Kasumi-1 (cell line): ENCODE data around the gene ADI1.

Source experiments
- DNase-seq, 2 experiments: peaks; one replicate each; lab custom pipeline; 2025; lab: John Stamatoyannopoulos, UW

ADI1 gene

DNA sequence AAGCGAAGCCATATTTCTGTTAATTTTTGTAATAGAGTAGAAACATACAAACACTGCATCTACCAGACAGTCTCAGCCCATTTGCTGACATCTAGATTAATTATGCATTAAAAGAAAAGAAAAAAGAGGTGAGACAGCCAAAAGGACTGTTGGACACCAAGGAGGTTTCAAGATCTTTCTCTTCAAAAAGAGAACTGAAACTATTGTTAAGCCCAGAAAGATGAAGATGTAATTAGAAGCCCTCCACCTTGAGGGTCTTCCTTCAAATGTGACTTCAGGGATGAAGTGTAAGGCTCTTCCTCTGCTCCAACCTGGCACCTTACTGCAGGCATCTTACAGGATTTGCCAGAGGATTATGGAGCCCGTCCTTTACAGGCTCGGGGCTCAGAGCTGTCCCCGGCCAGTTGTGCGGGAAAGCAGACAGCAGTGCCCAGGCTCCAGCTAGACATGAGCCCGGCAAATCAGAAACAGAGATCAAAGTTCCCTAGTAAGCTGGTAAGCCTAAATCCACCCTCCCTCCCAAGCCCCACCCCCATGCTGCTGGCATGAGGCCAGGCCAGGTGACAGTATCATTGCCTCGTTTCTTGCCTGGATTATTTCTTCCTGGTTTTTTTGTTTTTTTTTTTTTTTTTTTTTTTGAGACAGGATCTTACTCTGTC lies 38.9 kb downstream of the ADI1 start:
- DNase-seq: no peak

DNA sequence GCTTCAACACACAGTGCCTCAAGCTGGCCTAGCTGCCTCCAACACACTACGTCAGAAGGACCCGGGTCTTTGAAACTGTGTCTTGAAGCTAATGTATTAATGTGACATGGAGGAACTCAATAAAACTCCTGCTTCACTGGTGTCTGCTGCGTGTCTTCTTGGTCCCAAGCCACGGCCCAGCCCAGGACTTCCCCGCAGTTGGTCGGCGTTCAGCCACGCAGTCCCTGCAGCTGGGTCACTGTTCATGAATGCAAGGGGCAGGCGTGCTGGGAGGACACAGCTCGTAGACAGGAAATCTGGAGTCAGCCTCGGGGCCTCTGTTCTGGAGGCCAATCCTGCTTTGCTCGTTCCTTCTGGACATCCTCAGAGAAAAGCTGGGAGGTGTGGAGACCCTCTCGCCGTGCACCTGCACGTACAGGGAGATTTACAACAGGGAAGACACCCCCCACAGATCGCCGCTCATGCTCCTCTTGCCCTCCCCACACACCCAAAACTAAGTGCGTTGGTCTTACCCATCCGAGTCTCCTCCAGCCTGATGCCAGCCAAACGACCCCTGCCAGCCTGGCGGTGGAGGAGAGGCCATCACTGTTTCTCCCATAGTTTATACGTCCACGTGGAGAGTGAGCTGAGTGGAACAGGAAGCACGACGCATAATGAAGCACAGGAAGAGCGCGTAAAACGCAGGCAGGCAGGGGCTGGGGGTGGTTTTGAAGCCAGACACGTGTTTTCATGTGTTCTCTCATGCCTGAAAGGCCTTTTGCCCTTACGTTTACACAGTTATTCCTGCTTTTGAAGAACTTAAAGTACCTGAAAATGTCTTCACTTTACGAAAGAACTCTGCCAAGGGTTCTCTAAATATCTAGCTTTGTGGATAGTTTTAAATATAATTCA lies 39.7 kb downstream of the ADI1 start:
- DNase-seq: no peak

GRCh38 chr2:3478846-3479385 lies 40.4 kb downstream of the ADI1 start:
- no peak for DNase-seq

DNA sequence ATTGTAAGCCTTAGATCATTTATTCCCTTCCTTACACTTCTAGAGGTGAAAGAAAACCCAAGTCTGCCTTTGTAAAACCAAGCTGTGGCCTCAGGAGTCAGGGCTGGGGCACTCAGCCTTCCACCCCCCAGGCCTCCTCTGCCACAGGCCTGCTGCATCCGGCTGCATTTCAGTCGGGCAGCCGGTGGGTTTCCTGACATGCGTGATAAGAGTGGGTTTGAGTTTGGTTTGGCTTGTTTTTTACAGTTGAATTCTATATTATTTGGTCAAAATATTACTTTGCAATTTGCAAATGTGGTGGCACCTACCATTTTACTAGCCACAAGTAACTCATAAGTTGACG lies 42.4 kb downstream of the ADI1 start:
- DNase-seq: no peak

DNA sequence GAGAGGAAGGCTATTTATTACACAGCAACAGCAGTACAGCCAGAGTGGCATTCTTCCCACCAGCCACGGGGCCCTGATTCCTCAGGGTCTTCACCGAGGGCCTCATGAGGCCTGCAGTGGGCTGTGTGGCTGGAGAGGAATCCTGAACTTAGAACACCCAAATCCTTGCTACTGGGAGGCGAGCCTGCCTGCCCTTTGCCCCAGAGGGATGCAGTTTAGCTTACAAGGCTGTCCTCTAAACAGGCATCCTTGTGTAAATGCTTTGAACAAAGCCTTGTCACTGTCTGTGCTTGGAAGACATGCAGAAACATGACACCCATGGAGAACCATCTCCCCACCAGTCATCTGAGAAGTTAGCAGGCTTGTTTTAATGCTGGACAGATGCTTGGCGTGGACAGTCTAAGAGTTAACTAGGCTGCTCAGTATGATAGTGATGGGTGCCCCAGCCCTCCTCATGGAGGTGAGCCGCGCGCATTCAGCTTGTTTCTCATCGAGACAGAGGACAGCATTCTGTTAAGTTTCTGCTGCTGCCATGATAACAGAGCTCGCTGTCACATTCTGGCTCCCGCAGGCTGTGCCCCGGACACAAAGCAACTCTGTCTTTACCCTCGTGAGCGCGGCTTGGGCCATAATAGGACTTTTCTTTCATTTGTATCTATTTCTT lies 42.9 kb downstream of the ADI1 start:
- DNase-seq: no peak

- DNase-seq: no peak
Observed at GRCh38 chr2:3475771-3476170, 43.6 kb downstream of the ADI1 start.

GRCh38 chr2:3472966-3473365 lies 46.4 kb downstream of the ADI1 start:
- no peak for DNase-seq

DNA sequence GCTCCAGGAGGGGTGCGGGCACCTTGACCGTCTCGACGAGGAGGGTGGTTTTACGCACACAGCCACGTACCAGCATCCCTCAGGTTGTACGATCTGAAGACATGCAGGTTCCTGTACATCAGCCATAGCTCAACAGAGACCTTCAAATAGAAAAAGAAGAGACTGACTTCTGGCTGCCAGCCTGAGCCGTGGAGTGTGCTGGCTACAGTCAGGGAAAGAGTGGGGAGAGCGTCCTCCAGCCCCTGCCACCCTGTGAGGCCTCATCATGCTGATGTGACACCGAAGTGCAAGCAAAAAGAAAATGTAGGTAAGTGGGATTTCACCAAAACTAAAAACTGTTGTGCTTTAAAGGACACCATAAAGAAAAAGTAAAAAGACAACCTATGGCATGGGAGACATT lies 47.0 kb downstream of the ADI1 start:
- DNase-seq: no peak

DNA sequence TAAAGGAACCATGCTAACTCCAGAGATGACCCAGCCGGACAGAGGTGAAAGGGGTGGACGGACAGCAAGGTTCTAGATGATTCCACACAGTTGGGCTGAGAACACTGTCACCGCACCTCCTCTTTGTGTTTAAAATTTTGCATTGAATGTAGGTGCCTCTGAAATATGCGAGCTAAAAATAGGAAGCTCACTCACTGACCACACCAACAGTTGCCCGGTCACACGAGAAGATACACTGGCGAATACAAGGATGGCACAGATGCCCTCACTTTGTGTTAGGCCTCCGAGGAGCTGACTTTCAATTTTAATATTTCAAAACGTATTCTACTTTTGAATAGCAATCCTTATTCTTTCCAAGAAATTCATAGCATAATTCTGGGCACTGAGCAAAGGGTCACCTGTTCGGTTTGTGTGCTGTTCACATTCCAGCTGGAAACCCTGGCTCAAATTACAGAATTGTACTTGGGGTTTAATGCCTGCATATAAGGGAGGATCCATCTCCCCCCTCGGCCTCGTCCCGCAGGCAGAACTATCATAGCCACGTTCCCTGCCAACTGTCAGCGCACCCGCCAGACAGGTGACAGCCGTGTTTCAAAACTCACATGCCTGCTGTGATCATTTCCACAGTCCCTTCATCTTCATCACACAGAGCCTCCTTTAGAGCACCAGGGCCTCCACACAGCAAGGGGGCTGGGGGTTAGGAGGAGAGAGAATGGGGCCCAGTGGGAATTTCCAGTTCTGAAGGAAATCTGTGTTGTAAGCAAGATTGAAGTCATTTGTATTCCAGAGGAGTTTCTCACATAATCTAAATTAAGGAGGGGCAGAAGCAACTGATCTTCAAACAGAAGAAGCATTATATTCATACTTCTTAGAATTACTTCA lies 48.2 kb downstream of the ADI1 start:
- DNase-seq: no peak

DNA sequence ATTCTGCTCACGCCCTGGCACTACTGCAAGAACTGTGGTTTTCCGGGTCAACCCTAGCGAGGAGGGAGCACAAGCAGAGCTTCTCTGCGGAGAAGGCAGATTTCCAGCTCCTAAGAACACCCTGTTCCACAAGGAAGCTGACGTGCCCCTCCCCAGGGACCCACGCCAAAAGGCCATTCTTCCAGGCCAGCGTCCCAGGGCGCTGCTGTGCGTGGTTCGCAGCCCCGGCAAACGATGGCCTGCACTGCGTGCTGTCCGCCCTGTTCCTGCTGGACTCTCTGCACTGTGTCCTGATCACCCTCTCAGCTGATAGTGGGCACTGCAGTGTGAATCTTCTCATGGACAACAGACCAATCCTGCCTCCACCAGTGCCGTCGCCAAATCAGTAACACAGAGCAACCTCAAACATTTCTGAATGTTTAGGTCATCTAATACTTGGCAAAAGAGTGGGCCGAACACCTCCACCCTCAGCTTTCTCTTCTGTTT lies 49.1 kb downstream of the ADI1 start:
- no peak for DNase-seq

- no peak for DNase-seq
Observed at GRCh38 chr2:3469486-3469885, 49.8 kb downstream of the ADI1 start.

GRCh38 chr2:3468296-3468988 lies 50.9 kb downstream of the ADI1 start:
- no peak for DNase-seq

GRCh38 chr2:3467654-3468053 lies 51.7 kb downstream of the ADI1 start:
- DNase-seq: no peak

DNA sequence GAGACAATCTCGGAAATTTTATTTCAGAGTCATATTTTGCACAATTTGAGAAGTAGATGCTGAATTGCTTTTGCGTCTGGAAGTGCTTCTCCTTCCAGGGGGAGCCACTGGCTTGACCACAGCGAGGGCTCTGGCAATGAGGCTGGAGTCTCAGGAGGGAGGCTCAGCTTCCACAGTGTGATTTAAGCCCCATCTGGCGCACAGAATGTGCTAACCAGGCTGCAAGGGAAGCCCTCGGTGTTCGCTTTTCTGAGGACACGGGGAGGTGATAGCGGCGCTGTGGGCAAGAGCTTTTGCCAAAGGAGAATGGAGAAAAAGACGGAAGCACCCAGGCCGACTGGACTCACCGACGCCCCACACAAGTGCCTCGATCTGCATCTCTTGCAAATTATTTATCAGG lies 52.4 kb downstream of the ADI1 start:
- no peak for DNase-seq

DNA sequence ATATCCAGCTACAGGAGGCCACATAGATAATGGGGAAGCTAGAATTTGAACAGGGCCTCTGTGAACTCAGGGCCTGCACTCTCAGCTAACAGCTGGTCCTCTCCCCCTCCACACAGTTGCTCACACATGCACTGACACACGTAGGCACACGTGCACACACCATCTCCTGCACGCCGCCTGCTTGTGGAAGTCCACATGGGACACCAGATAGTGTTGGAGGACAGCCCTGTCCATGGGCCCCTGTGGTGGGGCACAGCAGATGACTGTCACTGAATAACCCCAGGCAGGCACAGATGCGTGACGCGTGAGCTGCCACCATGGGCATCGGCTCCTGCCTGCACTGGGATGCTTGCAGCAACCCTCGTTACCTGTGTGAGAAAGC lies 52.9 kb downstream of the ADI1 start:
- no peak for DNase-seq

- DNase-seq: no peak
Observed at GRCh38 chr2:3465844-3466481, 53.4 kb downstream of the ADI1 start.

- DNase-seq: no peak
Observed at GRCh38 chr2:3465328-3465727, 54.0 kb downstream of the ADI1 start.

- DNase-seq: no peak
Observed at GRCh38 chr2:3464401-3465005, 54.8 kb downstream of the ADI1 start.

DNA sequence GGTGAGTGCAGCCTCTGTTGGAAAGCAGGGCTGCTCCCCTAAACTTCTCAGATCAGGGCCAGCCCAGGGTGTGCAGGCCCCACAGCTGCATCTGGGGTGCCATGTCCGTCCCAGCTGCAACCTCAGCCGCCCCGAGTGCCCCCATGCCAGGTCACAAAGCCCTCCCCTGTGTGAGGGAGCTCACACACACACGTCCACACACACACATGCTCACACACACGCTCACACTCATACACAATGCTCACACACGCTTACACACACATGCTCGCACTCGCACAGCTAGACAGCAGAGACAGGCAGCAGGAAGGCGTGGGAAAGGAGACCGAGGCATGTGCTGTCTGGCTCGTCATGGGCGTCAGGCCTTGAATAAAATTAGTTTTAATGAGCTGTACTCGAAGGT lies 55.4 kb downstream of the ADI1 start:
- DNase-seq: no peak

GRCh38 chr2:3463186-3463835 lies 56.0 kb downstream of the ADI1 start:
- no peak for DNase-seq
